GM12878 (cell line): ENCODE measurements around the gene BIRC3. TPM values are rescaled to one million over a fixed set of nuclear protein-coding genes. Genes with fewer than 3 reads are reported as not detected.
A peak's percentile ranks its signal among the peaks of the same experiment; 100 is the strongest.

Experiments used
- ATAC-seq: fragments of 200-7000 bp; cut with Tn5 transposase; 3 replicates; pipeline ENCODE4 v1.9.1; 2020; ENCODE audit warnings: mild to moderate bottlenecking, moderate library complexity
- BruUV-seq: library from RNA; stranded (reverse); fragments of 400-500 nt; replicated peaks from 2 replicates; lab custom pipeline; 2021; lab: Mats Ljungman, UMichigan
- CTCF ChIA-PET: fragments of 300-600 bp; sonication (Branson Sonifier 250); formaldehyde crosslinking; extraction: SDS; loops from one replicate; lab custom pipeline; 2021; ENCODE audit warnings: inconsistent platforms; lab: Yijun Ruan, JAX
- POLR2A ChIA-PET: fragments of 350-600 bp; formaldehyde crosslinking; extraction: SDS; loops from one replicate; lab custom pipeline; 2021; ENCODE audit warnings: inconsistent platforms; lab: Charles Lee
- RAD21 ChIA-PET: fragments of 300-600 bp; sonication (Branson Sonifier 250); formaldehyde crosslinking; loops from one replicate; lab custom pipeline; 2023; ENCODE audit warnings: antibody characterized with exemption; ENCODE audit not compliant: unreplicated experiment; lab: Charles Lee
- SMC1A ChIA-PET: fragments of 300-600 bp; sonication (Branson Sonifier 250); formaldehyde crosslinking; loops from one replicate; lab custom pipeline; 2023; ENCODE audit not compliant: unreplicated experiment, uncharacterized antibody; lab: Charles Lee
- DNase-seq: peaks from one replicate; pipeline ENCODE4 v3.0.0-alpha.2; 2011; ENCODE audit warnings: low read depth, low spot score
- FAIRE-seq: peaks from 3 replicates; lab custom pipeline; 2011; peaks lifted over from hg19 to GRCh38; lab: Jason Lieb, UNC
- H2AFZ ChIP-seq: 2 replicates; pipeline ENCODE4 v1.6.0; 2011; ENCODE audit warnings: low read depth, low read length, control low read depth; ENCODE audit not compliant: control insufficient read depth
- H3K27ac ChIP-seq: 2 replicates; pipeline ENCODE4 v1.5.1; 2011; ENCODE audit warnings: control low read depth; ENCODE audit not compliant: control insufficient read depth, insufficient read depth
- H3K27me3 ChIP-seq, 2 experiments: replicated peaks in 1 of 2; 2 replicates each; pipeline versions ENCODE4 v1.6.0 to v1.6.1; 2011; ENCODE audit warnings: low read length in 1 of 2; ENCODE audit not compliant: control insufficient read depth in 2 of 2, insufficient read depth in 2 of 2
- H3K36me3 ChIP-seq, 2 experiments: 2 replicates each; pipeline ENCODE4 v1.5.1; 2011; ENCODE audit warnings: low read length in 1 of 2; ENCODE audit not compliant: control insufficient read depth in 2 of 2, insufficient read depth in 2 of 2
- H3K4me1 ChIP-seq: 2 replicates; pipeline ENCODE4 v1.6.1; 2011; ENCODE audit warnings: mild to moderate bottlenecking, low read length, moderate library complexity, mixed read lengths; ENCODE audit not compliant: control insufficient read depth, insufficient read depth
- H3K4me2 ChIP-seq: 2 replicates; pipeline ENCODE4 v1.6.0; 2011; ENCODE audit warnings: control low read depth; ENCODE audit not compliant: control insufficient read depth, insufficient read depth
- H3K4me3 ChIP-seq: fragments of 200-600 bp; sonication (generic); 2 replicates; pipeline ENCODE4 v1.5.1; 2016
- H3K79me2 ChIP-seq: 2 replicates; pipeline ENCODE4 v1.6.0; 2011; ENCODE audit warnings: low read length; ENCODE audit not compliant: control insufficient read depth, insufficient read depth
- H3K9ac ChIP-seq: 2 replicates; pipeline ENCODE4 v1.8.0; 2011; ENCODE audit warnings: low read length, control low read depth, mixed read lengths; ENCODE audit not compliant: control insufficient read depth, insufficient read depth
- H3K9me3 ChIP-seq: replicated peaks from 3 replicates; pipeline ENCODE4 v1.5.1; 2011; ENCODE audit warnings: mild to moderate bottlenecking, low read length; ENCODE audit not compliant: control insufficient read depth, insufficient read depth
- H4K20me1 ChIP-seq: 2 replicates; pipeline ENCODE4 v1.6.0; 2011; ENCODE audit not compliant: control insufficient read depth, insufficient read depth
- ATF7 ChIP-seq: fragments of 450-650 bp; IDR thresholded peaks from 2 replicates; pipeline ENCODE4 v1.6.1; 2016; ENCODE audit warnings: low read depth, mild to moderate bottlenecking
- FOS ChIP-seq: IDR thresholded peaks from 3 replicates; pipeline ENCODE4 v1.6.1; 2011; ENCODE audit warnings: borderline replicate concordance; ENCODE audit not compliant: insufficient read length; ENCODE audit errors: extremely low read depth
- FOXK2 ChIP-seq: fragments of 450-650 bp; IDR thresholded peaks from 2 replicates; pipeline ENCODE4 v1.6.1; 2017; ENCODE audit warnings: mild to moderate bottlenecking, moderate library complexity
- FOXM1 ChIP-seq: IDR thresholded peaks from 2 replicates; pipeline ENCODE4 v1.6.1; 2012; ENCODE audit warnings: low read depth, mild to moderate bottlenecking, inconsistent platforms, low read length, moderate library complexity
- KLF5 ChIP-seq: fragments of 450-650 bp; IDR thresholded peaks from 2 replicates; pipeline ENCODE4 v1.6.1; 2014; ENCODE audit warnings: mild to moderate bottlenecking; ENCODE audit not compliant: partially characterized antibody
- MTA2 ChIP-seq: fragments of 450-650 bp; IDR thresholded peaks from 2 replicates; pipeline ENCODE4 v1.6.1; 2016; ENCODE audit warnings: low read depth, mild to moderate bottlenecking, moderate library complexity
- MXI1 ChIP-seq: fragments of 150-350 bp; IDR thresholded peaks from 2 replicates; pipeline ENCODE4 v1.6.1; 2011; ENCODE audit warnings: low read depth, mild to moderate bottlenecking, inconsistent platforms, low read length, improper control_type of control experiment
- NFIC ChIP-seq: IDR thresholded peaks from 2 replicates; pipeline ENCODE4 v1.6.1; 2012; ENCODE audit warnings: low read depth, mild to moderate bottlenecking, inconsistent platforms, low read length, moderate library complexity
- NR2C2 ChIP-seq: IDR thresholded peaks from 2 replicates; pipeline ENCODE4 v1.6.1; 2011; ENCODE audit warnings: borderline replicate concordance, low read depth; ENCODE audit not compliant: control insufficient read depth, insufficient read length
- PKNOX1 ChIP-seq: fragments of 450-650 bp; IDR thresholded peaks from 2 replicates; pipeline ENCODE4 v1.6.1; 2016; ENCODE audit warnings: mild to moderate bottlenecking
- RUNX3 ChIP-seq: IDR thresholded peaks from 2 replicates; pipeline ENCODE4 v1.6.1; 2012; ENCODE audit warnings: low read length, inconsistent platforms
- SMC3 ChIP-seq: IDR thresholded peaks from 2 replicates; pipeline ENCODE4 v1.6.1; 2011; ENCODE audit warnings: low read length, improper control_type of control experiment, borderline replicate concordance
- SUZ12 ChIP-seq: fragments of 200-600 bp; sonication (generic); IDR thresholded peaks from one replicate; pipeline ENCODE4 v1.6.1; 2018; ENCODE audit warnings: antibody characterized with exemption, mild to moderate bottlenecking; ENCODE audit not compliant: unreplicated experiment
- TBL1XR1 ChIP-seq: IDR thresholded peaks from 2 replicates; pipeline ENCODE4 v1.6.1; 2012; ENCODE audit warnings: low read depth, low read length, improper control_type of control experiment
- ZZZ3 ChIP-seq: IDR thresholded peaks from 2 replicates; pipeline ENCODE4 v1.6.1; 2011; ENCODE audit warnings: low read depth; ENCODE audit not compliant: control insufficient read depth, insufficient read length
- WGBS: methylation state at CpG from one replicate; pipeline ENCODE4 v1.1.6; 2016; ENCODE audit warnings: low lambda C conversion rate; ENCODE audit not compliant: insufficient replicate concordance, insufficient coverage; ENCODE audit errors: missing lambda C conversion rate; 5-methylcytosine and 5-hydroxymethylcytosine counted together
- in situ Hi-C: fragments of 300-500 bp; cut with MboI; formaldehyde crosslinking; loops from 9 replicates; pipeline ENCODE4 v1.14.3; 2018; ENCODE audit warnings: mixed read lengths
- intact Hi-C: fragments of 100-400 bp; cut with micrococcal nuclease; formaldehyde crosslinking; loops from one replicate; pipeline ENCODE4 v1.14.2; 2022; ENCODE audit not compliant: unreplicated experiment
- polyA plus RNA-seq, 11 experiments: library from polyadenylated mRNA; depleted of rRNA in 4 of 11; unstranded in 6 of 11; stranded (reverse) in 5 of 11; fragments of >200 nt; fragmentation: Nextera tagmentation in 4 of 11; fragmentation: Illumina TruSeq in 1 of 11; extraction: Ambion mirVana in 4 of 11; extraction: Trizol in 1 of 11; gene quantifications; 1 replicate in 1 of 11; 2 replicates in 10 of 11; pipeline versions ENCODE4 v1.2.1 to v1.2.3, GENCODE V29; 2011 to 2016; ENCODE audit warnings: inconsistent platforms in 2 of 11, missing spikeins in 2 of 11, low read depth in 1 of 11
- total RNA-seq, 4 experiments: library from RNA; depleted of rRNA in 3 of 4; stranded (reverse); fragments of >200 nt in 3 of 4; fragmentation: Illumina TruSeq in 1 of 4; extraction: Trizol in 1 of 4; gene quantifications; 2 replicates each; pipeline versions ENCODE4 v1.2.1 to v1.2.3, GENCODE V29; 2013 to 2021
- TF ChIP-seq, protein P1 (sequence below): IDR thresholded peaks from 2 replicates; pipeline ENCODE4 v1.6.1; 2012; ENCODE audit warnings: improper control_type of control experiment, low read depth, low read length; ENCODE audit not compliant: insufficient replicate concordance

Gene BIRC3
- total and polyA plus RNA-seq, 10 of the 15 experiments (the other 5 are each of a cell fraction or from before 2014, with no cell fraction given), result 42.1 to 351 (median 83.7) TPM

DNA sequence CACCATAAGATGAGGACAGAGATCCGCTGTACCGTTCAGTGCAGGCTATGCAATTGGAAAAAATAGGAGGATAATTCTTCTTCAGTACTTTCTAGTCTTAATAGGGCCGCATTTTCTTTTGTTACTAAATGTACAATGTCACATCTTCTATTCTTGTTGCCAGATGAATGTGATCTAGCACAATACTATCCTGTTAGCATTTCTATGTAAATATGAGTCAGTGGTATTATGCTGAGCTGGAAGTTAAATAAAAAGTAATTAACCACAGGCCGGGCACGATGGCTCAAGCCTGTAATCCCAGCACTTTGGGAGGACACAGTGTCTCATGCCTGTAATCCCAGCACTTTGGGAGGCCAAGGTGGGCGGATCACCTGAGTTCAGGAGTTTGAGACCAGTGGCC lies 24.4 kb upstream of the BIRC3 start (continued):
- TF ChIP-seq, protein P1, sequence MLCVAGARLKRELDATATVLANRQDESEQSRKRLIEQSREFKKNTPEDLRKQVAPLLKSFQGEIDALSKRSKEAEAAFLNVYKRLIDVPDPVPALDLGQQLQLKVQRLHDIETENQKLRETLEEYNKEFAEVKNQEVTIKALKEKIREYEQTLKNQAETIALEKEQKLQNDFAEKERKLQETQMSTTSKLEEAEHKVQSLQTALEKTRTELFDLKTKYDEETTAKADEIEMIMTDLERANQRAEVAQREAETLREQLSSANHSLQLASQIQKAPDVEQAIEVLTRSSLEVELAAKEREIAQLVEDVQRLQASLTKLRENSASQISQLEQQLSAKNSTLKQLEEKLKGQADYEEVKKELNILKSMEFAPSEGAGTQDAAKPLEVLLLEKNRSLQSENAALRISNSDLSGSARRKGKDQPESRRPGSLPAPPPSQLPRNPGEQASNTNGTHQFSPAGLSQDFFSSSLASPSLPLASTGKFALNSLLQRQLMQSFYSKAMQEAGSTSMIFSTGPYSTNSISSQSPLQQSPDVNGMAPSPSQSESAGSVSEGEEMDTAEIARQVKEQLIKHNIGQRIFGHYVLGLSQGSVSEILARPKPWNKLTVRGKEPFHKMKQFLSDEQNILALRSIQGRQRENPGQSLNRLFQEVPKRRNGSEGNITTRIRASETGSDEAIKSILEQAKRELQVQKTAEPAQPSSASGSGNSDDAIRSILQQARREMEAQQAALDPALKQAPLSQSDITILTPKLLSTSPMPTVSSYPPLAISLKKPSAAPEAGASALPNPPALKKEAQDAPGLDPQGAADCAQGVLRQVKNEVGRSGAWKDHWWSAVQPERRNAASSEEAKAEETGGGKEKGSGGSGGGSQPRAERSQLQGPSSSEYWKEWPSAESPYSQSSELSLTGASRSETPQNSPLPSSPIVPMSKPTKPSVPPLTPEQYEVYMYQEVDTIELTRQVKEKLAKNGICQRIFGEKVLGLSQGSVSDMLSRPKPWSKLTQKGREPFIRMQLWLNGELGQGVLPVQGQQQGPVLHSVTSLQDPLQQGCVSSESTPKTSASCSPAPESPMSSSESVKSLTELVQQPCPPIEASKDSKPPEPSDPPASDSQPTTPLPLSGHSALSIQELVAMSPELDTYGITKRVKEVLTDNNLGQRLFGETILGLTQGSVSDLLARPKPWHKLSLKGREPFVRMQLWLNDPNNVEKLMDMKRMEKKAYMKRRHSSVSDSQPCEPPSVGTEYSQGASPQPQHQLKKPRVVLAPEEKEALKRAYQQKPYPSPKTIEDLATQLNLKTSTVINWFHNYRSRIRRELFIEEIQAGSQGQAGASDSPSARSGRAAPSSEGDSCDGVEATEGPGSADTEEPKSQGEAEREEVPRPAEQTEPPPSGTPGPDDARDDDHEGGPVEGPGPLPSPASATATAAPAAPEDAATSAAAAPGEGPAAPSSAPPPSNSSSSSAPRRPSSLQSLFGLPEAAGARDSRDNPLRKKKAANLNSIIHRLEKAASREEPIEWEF, result no peak
- TF ChIP-seq KLF5 (no peak), SUZ12 (no peak)

DNA sequence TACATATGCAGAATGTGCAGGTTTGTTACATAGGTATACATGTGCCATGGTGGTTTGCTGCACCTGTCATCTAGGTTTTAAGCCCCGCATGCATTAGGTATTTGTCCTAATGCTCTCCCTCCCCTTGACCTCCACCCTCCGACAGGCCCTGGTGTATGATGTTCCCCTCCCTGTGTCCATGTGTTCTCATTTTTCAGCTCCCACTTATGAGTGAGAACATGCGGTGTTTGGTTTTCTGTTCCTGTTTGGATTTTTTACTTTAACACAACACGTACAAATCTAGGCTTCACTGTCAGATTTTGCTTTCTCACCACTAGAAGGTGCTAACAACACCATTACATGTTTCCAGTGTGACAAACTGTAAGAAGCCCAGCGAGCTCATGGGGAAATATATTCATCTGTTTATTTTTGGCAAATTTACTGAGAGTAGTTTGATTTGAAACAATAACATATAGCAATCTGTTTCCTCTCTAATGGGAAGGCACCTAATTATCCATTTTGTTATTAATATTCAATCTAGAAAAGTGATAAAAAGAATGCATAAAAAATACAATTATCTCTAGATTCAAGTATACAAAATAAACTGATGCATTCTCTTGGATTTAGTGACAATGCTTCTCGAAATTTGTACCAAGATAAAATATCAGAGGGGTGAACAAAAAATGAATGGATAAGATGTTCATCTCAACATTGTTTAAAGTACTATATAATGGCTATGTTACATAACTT lies 23.2 kb upstream of the BIRC3 start:
- peak; percentile 96 for ATAC-seq
- Histone ChIP-seq H3K27ac (0 out of 2 replicates have a peak overlapping the region, but pooled peaks have one; percentile 8), H3K4me2 (peak overlapping the region; percentile 89), H3K4me1 (peaks cover 12% of the 10 kb centered on the region), H4K20me1 (no peaks in the 10 kb centered on the region), H3K36me3 (no peaks in the 10 kb centered on the region), H3K27me3 (no peaks in the 10 kb centered on the region), H3K9ac (no peak overlapping the region), H3K9me3 (no peaks in the 10 kb centered on the region), H3K79me2 (peaks cover 2% of the 10 kb centered on the region; the same call in 1 of the 2 replicates), H2AFZ (peak overlapping the region; percentile 79), H3K4me3 (no peak overlapping the region)
- WGBS, result 0% methylated on average over 6 of the region's 6 CpGs
- ChIA-PET CTCF (interaction anchor here (0.7 to 10.9 kb wide), 49 partner anchors 8 to 1825 kb away, joined by 3 to 273 read pairs (median 4); partner anchors contain the start of gene BIRC3), POLR2A (interaction anchor here (0.5 to 2.2 kb wide), 15 partner anchors 12 to 372 kb away, joined by 3 to 10 read pairs (median 4); no protein-coding TSS in a partner anchor), SMC1A (interaction anchor here (0.8 to 14.6 kb wide), 39 partner anchors 8 to 373 kb away, joined by 3 to 255 read pairs (median 7); partner anchors contain the start of gene BIRC3), RAD21 (interaction anchor here (0.5 to 9.8 kb wide), 35 partner anchors 9 to 378 kb away, joined by 3 to 169 read pairs (median 5); partner anchors contain the start of genes BIRC3, MMP20, MMP7 and TMEM123)
- no peak for DNase-seq
- in situ Hi-C loops, result no loop called here
- no peak for FAIRE-seq
- intact Hi-C loops, result loop anchor here (1.0 kb wide), 1 partner anchor 23 kb away; the partner anchor contains the start of gene BIRC3
- no TSS peak for BruUV-seq
- no peak for TF ChIP-seq NFIC
- 0 out of 2 replicates have a peak, but pooled peaks have one; percentile 15 for TF ChIP-seq MTA2
- peak; percentile 78 for TF ChIP-seq SMC3
- 0 out of 2 replicates have a peak, but pooled peaks have one; percentile 36 for TF ChIP-seq RUNX3
- TF ChIP-seq ATF7, result peak; percentile 59; the same call in 1 of the 2 replicates
- peak; percentile 65 for TF ChIP-seq PKNOX1
- TF ChIP-seq MXI1, result peak; percentile 20; the same call in 1 of the 2 replicates
- TF ChIP-seq FOXM1, result peak; percentile 45; the same call in 1 of the 2 replicates
- TF ChIP-seq FOXK2, result no peak
- TF ChIP-seq FOS, result no peak
- no peak for TF ChIP-seq TBL1XR1
- no peak for TF ChIP-seq NR2C2
- no peak for TF ChIP-seq ZZZ3
